OCI-LY1 (cell line): ENCODE data around the gene SELENOW.
A peak's percentile ranks its signal among the peaks of the same experiment; 100 is the strongest.
"Not testable (repeated sequence)": the region's sequence is repeated elsewhere in the genome, so short reads cannot be mapped to it uniquely, and the experiment has no call there.

ENCODE experiments used
- H2AFZ ChIP-seq: fragments of 200-600 bp; sonication (generic), shearing (Covaris generic); 2 replicates; pipeline ENCODE4 v1.6.0; 2014; ENCODE audit warnings: antibody characterized with exemption, mild to moderate bottlenecking, low read length
- H3F3A ChIP-seq: fragments of 200-600 bp; sonication (generic), shearing (Covaris generic); 2 replicates; pipeline ENCODE4 v1.6.0; 2014; ENCODE audit warnings: mild to moderate bottlenecking, antibody characterized with exemption, low read length, moderate library complexity; ENCODE audit not compliant: insufficient read depth
- H3K27ac ChIP-seq: fragments of 200-600 bp; sonication (generic); 2 replicates; pipeline ENCODE4 v1.5.1; 2014; ENCODE audit warnings: low read length, mixed run types, mild to moderate bottlenecking, low read depth; ENCODE audit not compliant: poor library complexity, severe bottlenecking
- H3K27me3 ChIP-seq: fragments of 200-600 bp; sonication (generic); 2 replicates; pipeline ENCODE4 v1.6.0; 2014; ENCODE audit warnings: antibody characterized with exemption, mild to moderate bottlenecking, low read length, moderate library complexity; ENCODE audit not compliant: insufficient read depth
- H3K36me3 ChIP-seq: fragments of 200-600 bp; sonication (generic); 2 replicates; pipeline ENCODE4 v1.6.1; 2014; ENCODE audit warnings: mild to moderate bottlenecking, antibody characterized with exemption, low read length, moderate library complexity, mixed read lengths; ENCODE audit not compliant: insufficient read depth
- H3K4me1 ChIP-seq: fragments of 200-600 bp; sonication (generic); 2 replicates; pipeline ENCODE4 v1.5.1; 2014; ENCODE audit warnings: mild to moderate bottlenecking, low read length, moderate library complexity; ENCODE audit not compliant: insufficient read depth, severe bottlenecking
- H3K4me2 ChIP-seq: fragments of 200-600 bp; sonication (generic), shearing (Covaris generic); 2 replicates; pipeline ENCODE4 v1.6.1; 2014; ENCODE audit warnings: low read length
- H3K4me3 ChIP-seq: fragments of 200-600 bp; sonication (generic); 2 replicates; pipeline ENCODE4 v1.5.1; 2014; ENCODE audit warnings: low read length, low read depth, mild to moderate bottlenecking, mixed read lengths; ENCODE audit not compliant: poor library complexity, severe bottlenecking
- H3K79me2 ChIP-seq: fragments of 200-600 bp; shearing (Covaris generic); 2 replicates; pipeline ENCODE4 v1.6.1; 2016; ENCODE audit warnings: mixed run types, low read length, mixed read lengths; ENCODE audit not compliant: insufficient read depth
- H3K9ac ChIP-seq: fragments of 200-600 bp; sonication (generic), shearing (Covaris generic); 2 replicates; pipeline ENCODE4 v1.6.1; 2014; ENCODE audit warnings: mild to moderate bottlenecking, low read length, mixed read lengths
- H3K9me2 ChIP-seq: fragments of 200-600 bp; sonication (generic), shearing (Covaris generic); 2 replicates; pipeline ENCODE4 v1.6.1; 2014; ENCODE audit warnings: low read depth, mild to moderate bottlenecking, low read length, mixed read lengths
- H3K9me3 ChIP-seq: fragments of 200-600 bp; shearing (Covaris generic); 2 replicates; pipeline ENCODE4 v1.6.1; 2014; ENCODE audit warnings: low read length, mixed read lengths
- H4K20me1 ChIP-seq: fragments of 200-600 bp; sonication (generic), shearing (Covaris generic); 2 replicates; pipeline ENCODE4 v1.6.0; 2016; ENCODE audit warnings: mild to moderate bottlenecking, low read length; ENCODE audit not compliant: insufficient read depth
- CTCF ChIP-seq: fragments of 200-600 bp; sonication (generic), shearing (Covaris generic); IDR thresholded peaks from 2 replicates; pipeline ENCODE4 v1.5.1; 2017; ENCODE audit warnings: mild to moderate bottlenecking, antibody characterized with exemption, low read length, moderate library complexity, mixed read lengths
- EZH2 ChIP-seq: fragments of 200-600 bp; sonication (generic), shearing (Covaris generic); IDR thresholded peaks from 2 replicates; pipeline ENCODE4 v1.8.0; 2017; ENCODE audit warnings: borderline replicate concordance, mixed run types, mild to moderate bottlenecking, antibody characterized with exemption, low read length, moderate library complexity, mixed read lengths

The SELENOW gene

GRCh38 chr19:47762615-47763308 is 15.7 kb upstream of the SELENOW start:
- Histone ChIP-seq H2AFZ (no peak overlapping the region), H3K4me1 (no peaks in the 10 kb centered on the region), H4K20me1 (no peaks in the 10 kb centered on the region), H3K36me3 (peaks cover 17% of the 10 kb centered on the region), H3K79me2 (no peaks in the 10 kb centered on the region), H3K4me2 (no peak overlapping the region), H3F3A (no peaks in the 10 kb centered on the region), H3K27me3 (no peaks in the 10 kb centered on the region), H3K9me3 (no peaks in the 10 kb centered on the region), H3K9me2 (no peaks in the 10 kb centered on the region), H3K4me3 (no peak overlapping the region), H3K9ac (no peak overlapping the region), H3K27ac (no peak overlapping the region)
- TF ChIP-seq EZH2 (no peak), CTCF (no peak)

DNA sequence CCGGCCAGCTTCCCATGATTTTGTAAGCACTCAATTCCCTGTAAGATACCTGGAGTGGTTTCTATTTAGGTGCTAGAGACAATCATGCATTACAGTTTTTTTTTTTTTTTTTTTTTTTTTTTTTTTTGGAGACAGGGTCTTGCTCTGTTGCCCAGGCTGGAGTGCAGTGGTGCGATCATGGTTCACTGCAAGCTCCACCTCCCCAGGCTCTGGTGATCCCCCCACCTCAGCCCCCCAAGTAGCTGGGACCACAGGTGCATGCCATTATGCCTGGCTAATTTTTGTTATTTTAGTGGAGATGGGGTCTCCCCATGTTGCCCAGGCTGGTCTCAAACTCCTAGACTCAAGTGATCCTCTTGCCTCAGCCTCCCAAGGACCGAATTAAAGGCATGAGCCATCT is 13.8 kb upstream of the SELENOW start:
- not testable (repeated sequence) for H3K27me3 ChIP-seq, H3F3A ChIP-seq, H3K4me2 ChIP-seq

GRCh38 chr19:47765523-47766358 is 12.8 kb upstream of the SELENOW start:
- Histone ChIP-seq H3K79me2 (no peaks in the 10 kb centered on the region), H3K36me3 (no peaks in the 10 kb centered on the region), H3K4me1 (peaks cover 12% of the 10 kb centered on the region), H3F3A (no peaks in the 10 kb centered on the region), H3K4me3 (no peak overlapping the region), H3K9me2 (no peaks in the 10 kb centered on the region), H3K4me2 (no peak overlapping the region), H2AFZ (no peak overlapping the region), H4K20me1 (no peaks in the 10 kb centered on the region), H3K9me3 (no peaks in the 10 kb centered on the region), H3K27ac (no peak overlapping the region), H3K9ac (no peak overlapping the region), H3K27me3 (no peaks in the 10 kb centered on the region)
- peak; percentile 76 for TF ChIP-seq CTCF
- no peak for TF ChIP-seq EZH2

More for the DNA sequence above, 13.8 kb upstream of the SELENOW start:
- H3K4me3 ChIP-seq, H3K79me2 ChIP-seq, H4K20me1 ChIP-seq, H3K27ac ChIP-seq, H3K9me2 ChIP-seq, H3K9me3 ChIP-seq, H3K36me3 ChIP-seq, H3K4me1 ChIP-seq, H2AFZ ChIP-seq, H3K9ac ChIP-seq: not testable (repeated sequence)
